Stimulated activated CD8-positive, alpha-beta memory T cell treated with anti-CD3 and anti-CD28 coated beads, Interleukin-7, amount 100 ng/mL, for 4 hours (primary cell): ENCODE results near the gene SNTB2.

Experiments used
- DNase-seq, 2 donors: peaks; one replicate each; pipeline ENCODE4 v3.0.0-alpha.2; 2020; ENCODE audit warnings: low read depth in 2 of 2

The SNTB2 gene

DNA sequence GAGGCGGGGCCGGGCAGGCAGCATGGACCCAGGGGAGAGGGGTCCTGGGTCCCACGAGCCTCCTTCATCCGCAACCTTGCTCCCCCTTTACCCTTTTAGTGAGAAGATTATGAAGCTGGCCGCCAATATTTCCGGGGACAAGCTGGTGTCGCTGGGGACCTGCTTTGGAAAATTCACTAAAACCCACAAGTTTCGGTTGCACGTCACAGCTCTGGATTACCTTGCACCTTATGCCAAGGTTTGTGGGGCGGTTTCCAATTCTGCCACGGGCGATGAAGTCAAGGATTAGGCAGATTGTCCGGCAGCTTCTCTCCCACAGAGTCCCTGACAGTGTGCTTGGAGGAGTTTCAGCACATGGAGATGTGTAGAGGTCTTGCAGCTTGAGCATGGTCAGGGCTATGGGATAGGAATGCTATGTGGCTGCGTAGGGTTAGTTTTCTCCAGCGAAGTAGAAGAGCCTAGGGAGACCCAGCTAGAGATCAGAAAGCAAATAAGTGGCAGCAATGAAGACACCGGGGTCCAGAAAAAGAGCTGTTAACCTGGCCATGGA is 153.2 kb downstream of the SNTB2 start:
- no peak for DNase-seq

DNA sequence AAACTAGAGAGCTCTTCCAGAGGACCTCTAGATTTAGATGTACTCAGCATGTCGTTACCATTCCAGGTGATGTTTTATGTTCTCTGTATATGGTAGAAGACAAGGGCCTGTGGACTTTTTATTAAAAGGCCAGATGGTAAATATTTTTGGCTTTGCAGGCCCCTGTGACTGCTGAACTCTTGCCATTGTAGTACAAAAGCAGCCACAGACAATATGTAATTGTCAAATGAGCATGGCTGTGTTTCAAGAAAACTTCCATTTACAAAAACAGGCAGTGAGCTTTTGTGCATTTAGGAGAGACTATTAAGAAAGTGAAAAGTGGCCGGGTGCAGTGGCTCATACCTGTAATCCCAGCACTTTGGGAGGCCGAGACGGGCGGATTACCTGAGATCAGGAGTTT is 157.2 kb downstream of the SNTB2 start:
- no peak for DNase-seq

DNA sequence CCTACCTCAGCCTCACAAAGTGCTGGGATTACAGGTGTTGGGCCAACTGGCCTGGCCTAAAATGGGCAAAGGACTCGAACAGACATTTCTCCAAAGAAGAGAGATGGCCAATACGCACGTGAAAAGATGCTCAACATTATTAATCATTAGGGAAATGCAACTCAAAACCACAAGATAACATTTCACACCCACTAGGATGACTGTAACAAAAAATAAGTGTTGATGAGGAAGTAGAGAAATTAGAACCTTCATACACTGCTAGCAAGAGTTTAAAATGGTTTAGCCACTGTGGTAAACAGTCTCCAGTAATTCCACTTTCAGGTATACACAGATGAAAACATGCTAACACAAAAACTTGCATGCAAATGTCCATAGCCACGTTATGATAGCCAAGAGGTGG is 159.0 kb downstream of the SNTB2 start:
- no peak for DNase-seq

DNA sequence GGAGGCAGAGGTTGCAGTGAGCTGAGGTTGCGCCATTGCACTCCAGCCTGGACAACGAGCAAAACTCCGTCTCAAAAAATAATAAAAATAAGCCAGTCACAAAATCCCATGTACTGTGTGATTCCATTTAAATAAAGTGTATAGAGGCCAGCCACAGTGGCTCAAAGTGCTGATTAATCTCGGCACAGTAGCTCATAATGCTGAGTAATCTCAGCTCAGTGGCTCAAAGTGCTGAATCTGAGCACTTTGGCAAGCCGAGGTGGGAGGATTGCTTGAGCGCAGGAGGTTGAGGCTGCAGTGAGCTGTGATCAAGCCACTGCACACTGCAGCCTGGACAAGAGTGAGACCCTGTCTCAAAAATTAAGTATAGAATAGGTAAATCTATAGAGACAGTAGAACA is 159.7 kb downstream of the SNTB2 start:
- DNase-seq, result no peak

DNA sequence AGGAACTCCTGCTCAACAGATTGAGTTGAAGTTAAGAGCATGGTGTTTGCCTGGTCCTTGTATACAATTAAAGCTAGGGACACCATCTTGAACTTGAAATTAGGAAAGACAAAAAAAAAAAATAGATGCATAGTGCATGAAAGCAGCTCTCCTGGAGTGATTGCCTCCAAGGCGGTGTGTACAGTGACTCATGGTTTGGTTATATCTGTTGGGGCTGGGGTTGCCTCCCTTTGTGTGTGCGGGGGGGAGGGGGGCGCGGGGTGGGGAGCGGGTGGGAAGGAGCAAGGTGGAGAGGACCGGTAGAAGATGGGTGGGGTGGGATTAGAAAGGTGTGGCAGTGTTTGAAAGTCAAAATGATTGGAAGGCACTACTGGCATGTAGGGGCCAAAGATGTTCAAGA is 161.3 kb downstream of the SNTB2 start:
- DNase-seq, result no peak

DNA sequence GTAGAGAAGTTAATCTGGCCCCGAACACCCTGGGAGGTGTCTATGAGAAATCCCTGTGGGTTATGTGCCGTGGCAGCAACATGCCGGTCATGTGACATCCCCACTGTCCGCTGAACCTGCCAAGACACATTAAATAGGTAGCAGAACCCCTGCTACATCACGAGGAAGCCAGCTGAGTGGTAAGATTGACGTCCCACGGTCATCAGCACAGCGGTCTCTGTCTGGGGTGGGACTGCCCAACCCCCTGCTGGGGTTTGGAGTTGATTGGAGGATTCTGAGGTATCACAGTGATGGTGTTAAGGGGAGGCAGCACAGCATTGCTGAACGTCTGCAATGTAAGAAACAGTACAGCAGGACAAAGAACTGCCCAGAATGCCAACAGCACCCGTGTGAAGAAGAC is 162.6 kb downstream of the SNTB2 start:
- no peak for DNase-seq

DNA sequence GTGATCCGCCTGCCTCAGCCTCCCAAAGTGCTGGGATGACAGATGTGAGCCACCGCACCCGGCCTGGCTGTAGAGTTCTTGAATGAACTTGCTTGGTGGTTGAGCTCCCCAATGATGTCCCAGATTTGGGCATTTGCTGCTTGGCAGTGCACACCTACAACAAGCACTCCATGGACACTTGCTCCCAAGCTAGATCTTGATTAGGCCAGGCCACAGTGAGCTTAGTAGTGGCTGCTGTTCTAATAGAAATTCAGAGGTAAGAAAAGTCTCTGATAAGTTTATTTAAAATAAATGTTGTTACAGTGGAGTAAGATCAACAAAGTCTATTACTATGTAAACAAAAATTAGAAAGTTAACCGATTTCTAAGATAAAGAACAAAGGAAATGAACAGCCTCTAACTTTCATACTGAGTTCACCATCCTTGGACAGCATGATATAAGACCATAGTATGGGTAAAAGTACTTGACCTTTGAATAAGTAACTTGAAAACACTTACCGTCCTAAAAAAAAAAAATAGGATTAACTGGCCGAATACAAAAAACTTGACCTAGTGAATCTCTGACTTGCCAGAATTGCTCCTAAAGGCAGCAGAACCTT is 163.7 kb downstream of the SNTB2 start:
- DNase-seq, result no peak

DNA sequence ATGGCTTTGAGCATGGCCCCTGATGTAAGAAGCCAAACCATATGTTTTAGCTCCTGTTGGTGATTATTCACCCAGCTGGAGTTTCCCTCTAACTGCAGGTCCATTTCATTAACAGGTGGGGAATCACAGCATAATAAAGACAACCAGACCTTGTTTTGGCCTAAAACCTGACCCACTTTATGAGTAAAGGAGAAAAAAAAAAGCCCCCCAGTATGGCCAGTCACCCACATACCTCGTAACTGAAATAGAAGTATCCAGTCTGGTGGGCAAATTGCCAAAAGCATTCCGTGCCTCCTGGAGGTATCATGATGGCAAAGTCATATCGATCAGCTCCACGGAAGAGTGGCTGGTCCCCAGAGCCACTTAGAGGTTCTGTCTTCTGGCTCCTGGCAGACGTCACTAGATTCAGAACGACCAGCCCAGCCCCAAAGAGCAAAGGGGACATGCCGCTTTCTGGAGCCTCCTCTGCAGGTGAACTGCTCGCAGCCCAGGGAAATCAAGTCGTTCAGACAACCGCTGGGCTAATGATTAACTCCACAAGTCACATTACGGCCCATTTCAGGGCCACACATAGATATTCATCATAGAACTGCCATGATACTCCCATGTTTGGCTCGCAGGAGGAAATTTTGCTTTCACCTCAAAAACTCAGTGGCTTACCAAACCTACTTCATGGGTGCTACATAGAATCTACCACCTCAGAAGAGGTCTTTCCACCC is 164.5 kb downstream of the SNTB2 start, which contains the start of gene TMED6:
TSS of gene TMED6 (minus strand) at position 478 of the 719 bp plus-strand sequence. CDS start at position 445, 33 bp downstream.
- DNase-seq, result no peak
